PC-9 (cell line): ENCODE results near the gene TEX261.

Source experiments
- CTCF ChIP-seq: fragments of 200-600 bp; sonication (generic); conservative IDR thresholded peaks from 2 replicates; pipeline ENCODE4 v1.6.1; 2017; ENCODE audit warnings: mixed run types, antibody characterized with exemption, mild to moderate bottlenecking, moderate library complexity
- EZH2 ChIP-seq: fragments of 200-600 bp; sonication (generic); IDR thresholded peaks from 2 replicates; pipeline ENCODE4 v1.8.0; 2017; ENCODE audit warnings: antibody characterized with exemption, low read depth

GRCh38 chr2:70964133-70964532 is 30.5 kb downstream of the TEX261 start:
- no peak for TF ChIP-seq CTCF
- TF ChIP-seq EZH2, result no peak
